Hepatocyte (in vitro differentiated cells): ENCODE results near the gene EPO.

ENCODE experiments used
- EZH2 ChIP-seq: fragments of 200-600 bp; sonication (generic); IDR thresholded peaks from 2 replicates; pipeline ENCODE4 v1.6.1; 2016; ENCODE audit warnings: antibody characterized with exemption, mild to moderate bottlenecking, borderline replicate concordance
- EZH2phosphoT487 ChIP-seq: fragments of 200-600 bp; sonication (generic); IDR thresholded peaks from one replicate; pipeline ENCODE4 v1.6.1; 2018; ENCODE audit warnings: antibody characterized with exemption, mild to moderate bottlenecking, low read depth, moderate library complexity; ENCODE audit not compliant: unreplicated experiment, severe bottlenecking
- TF ChIP-seq, protein P1 (sequence below): fragments of 200-600 bp; sonication (generic); IDR thresholded peaks from 2 replicates; pipeline ENCODE4 v1.5.1; 2016; ENCODE audit warnings: antibody characterized with exemption, mild to moderate bottlenecking; ENCODE audit not compliant: poor library complexity

DNA sequence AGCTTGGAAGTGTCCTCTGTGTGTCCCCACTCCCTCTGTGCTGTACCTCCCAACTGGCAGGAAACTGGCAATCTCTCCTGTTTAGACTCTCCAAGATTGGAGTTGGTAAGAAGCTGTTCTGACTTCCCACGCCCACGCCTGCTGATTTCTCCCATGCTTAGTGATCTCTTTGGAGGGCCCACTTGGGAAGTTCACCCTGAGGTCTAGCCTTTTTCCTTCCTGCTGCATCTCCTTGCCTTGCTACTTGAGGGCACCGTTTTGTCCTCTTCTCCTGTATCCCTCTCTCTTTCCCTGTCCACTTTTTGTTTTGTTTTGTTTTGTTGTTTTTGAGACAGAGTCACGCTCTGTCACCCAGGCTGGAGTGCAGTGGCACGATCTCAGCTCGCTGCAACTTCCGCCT lies 48.5 kb downstream of the EPO start:
- TF ChIP-seq, protein P1, sequence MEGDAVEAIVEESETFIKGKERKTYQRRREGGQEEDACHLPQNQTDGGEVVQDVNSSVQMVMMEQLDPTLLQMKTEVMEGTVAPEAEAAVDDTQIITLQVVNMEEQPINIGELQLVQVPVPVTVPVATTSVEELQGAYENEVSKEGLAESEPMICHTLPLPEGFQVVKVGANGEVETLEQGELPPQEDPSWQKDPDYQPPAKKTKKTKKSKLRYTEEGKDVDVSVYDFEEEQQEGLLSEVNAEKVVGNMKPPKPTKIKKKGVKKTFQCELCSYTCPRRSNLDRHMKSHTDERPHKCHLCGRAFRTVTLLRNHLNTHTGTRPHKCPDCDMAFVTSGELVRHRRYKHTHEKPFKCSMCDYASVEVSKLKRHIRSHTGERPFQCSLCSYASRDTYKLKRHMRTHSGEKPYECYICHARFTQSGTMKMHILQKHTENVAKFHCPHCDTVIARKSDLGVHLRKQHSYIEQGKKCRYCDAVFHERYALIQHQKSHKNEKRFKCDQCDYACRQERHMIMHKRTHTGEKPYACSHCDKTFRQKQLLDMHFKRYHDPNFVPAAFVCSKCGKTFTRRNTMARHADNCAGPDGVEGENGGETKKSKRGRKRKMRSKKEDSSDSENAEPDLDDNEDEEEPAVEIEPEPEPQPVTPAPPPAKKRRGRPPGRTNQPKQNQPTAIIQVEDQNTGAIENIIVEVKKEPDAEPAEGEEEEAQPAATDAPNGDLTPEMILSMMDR, result no peak
- TF ChIP-seq EZH2, result no peak
- no peak for TF ChIP-seq EZH2phosphoT487
